GM21529 (cell line): ENCODE results near the gene OR1J2.
"Not testable (repeated sequence)": the region's sequence is repeated elsewhere in the genome, so short reads cannot be mapped to it uniquely, and the experiment has no call there.

Source experiments
- ATAC-seq: cut with Tn5 transposase; IDR thresholded peaks from one replicate; pipeline ENCODE4 v1.9.1; 2021; ENCODE audit not compliant: unreplicated experiment

Gene OR1J2, protein sequence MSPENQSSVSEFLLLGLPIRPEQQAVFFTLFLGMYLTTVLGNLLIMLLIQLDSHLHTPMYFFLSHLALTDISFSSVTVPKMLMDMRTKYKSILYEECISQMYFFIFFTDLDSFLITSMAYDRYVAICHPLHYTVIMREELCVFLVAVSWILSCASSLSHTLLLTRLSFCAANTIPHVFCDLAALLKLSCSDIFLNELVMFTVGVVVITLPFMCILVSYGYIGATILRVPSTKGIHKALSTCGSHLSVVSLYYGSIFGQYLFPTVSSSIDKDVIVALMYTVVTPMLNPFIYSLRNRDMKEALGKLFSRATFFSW

DNA sequence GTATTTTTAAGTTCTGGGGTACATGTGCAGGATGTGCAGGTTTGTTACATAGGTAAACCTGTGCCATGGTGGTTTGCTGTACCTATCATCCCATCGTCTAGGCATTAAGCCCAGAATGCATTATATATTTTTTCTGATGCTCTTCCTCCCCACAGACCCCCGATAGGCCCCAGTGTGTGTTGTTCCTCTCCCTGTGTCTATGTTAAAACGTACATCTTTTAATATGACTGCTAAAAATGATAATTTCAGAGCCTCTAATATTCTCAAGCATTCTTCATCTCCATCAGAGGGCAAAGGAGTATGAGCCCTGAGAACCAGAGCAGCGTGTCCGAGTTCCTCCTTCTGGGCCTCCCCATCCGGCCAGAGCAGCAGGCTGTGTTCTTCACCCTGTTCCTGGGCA, at the start of gene OR1J2:
TSS of gene OR1J2 (plus strand) at position 301 of the 400 bp plus-strand sequence. CDS start at position 301, 0 bp downstream.
- no peak for ATAC-seq

- peak; percentile 49 for ATAC-seq
Measured at GRCh38 chr9:122463828-122464632, 46.6 kb upstream of the OR1J2 start.

- ATAC-seq: peak; percentile 69
Measured at GRCh38 chr9:122464633-122465567, 45.7 kb upstream of the OR1J2 start.

- no peak for ATAC-seq
Measured at GRCh38 chr9:122466456-122466855, 44.1 kb upstream of the OR1J2 start.

DNA sequence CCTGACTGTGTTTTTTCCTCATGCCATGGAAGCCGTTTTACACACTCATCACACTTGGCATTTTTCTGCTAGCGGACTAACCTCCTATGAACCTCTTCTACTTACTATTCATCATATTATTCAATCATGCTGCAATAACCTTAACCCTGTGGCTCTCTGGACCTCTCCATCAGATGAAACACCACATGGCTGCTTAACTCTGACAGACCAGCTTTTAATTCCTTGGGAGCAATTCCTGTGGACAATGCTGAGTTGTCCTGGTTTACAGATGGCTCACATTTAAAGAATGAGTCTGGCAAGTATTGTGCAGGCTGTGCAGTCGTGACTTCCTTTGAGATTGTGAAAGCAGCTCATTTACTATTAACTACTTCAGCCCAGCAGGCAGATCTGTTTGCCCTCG, 41.9 kb upstream of the OR1J2 start:
- no peak for ATAC-seq

DNA sequence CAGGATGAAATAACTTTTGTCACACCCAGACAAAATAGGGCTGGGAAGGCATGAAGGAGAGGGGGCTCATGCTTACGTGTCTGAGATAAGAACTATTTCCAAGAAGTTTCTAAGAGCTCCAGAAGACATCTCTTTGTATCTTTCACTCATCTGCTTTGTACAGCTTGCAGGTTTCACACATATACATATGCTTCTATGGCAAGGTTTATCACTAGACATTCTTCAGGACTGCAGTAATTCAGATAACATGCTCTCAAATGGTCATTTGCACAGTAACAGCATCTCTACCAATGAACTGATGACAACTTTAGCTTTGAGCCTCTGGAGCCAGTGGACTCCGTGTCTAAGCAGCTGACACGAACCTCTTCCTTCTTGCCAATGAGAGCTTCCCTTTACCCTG, 36.0 kb upstream of the OR1J2 start:
- ATAC-seq: no peak

DNA sequence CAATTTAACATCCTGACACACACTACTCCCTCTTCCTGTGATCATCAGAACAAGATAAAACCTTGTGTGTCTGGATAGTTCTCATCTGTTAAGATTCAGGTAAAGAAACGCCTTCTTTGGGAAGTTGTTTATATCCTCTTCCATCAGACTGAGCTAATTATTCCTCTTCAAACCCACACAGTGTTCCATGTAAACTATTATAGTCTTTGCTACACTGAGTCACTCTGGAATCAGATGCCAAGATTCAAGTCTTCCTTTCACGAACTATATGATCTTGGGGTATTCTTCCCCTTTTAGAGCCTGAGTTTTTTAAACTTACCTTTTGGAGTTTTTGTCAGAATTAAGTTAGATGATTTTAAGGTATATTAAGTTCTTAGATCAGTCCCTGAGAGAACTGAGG, 34.9 kb upstream of the OR1J2 start:
- ATAC-seq: no peak

DNA sequence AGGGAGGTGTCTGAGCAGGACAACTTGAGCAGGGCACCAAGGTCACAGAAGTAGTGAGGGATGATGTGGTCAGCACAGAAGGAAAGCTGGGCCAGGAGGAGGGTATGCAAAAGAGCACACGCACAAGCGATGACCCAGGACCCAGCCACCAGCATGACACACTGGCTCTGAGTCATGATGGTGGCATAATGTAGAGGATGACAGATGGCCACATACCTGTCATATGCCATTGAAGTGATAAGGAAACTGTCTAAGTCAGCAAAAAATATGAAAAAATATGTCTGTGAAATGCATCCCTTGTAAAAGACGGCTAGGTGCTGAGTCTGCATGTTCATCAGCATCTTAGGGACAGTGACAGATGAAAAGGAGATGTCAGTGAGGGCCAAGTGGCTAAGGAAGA, 33.3 kb upstream of the OR1J2 start:
- ATAC-seq: no peak

DNA sequence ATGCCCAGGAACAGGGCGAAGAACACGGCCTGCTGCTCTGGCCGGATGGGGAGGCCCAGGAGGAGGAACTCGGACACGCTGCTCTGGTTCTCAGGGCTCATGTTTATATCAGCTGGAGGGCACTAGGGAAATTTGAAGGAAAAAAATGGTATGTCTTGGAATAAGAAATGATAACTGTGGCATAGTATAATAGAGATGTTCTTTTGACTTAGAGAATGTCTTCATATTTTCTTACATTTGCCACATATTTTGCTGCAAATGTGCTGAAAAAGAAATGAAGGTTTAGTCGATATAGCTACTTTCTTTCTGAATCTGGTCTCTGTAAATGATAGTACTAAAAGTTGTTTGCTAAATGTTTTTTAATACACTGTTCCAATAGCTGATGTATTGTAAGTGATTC, 32.8 kb upstream of the OR1J2 start, which contains the start of gene OR1J1:
TSS of gene OR1J1 (minus strand) at position 101 of the 400 bp plus-strand sequence. CDS start at position 101, 0 bp downstream.
- no peak for ATAC-seq

- ATAC-seq: no peak
Measured at GRCh38 chr9:122479062-122479461, 31.5 kb upstream of the OR1J2 start.

DNA sequence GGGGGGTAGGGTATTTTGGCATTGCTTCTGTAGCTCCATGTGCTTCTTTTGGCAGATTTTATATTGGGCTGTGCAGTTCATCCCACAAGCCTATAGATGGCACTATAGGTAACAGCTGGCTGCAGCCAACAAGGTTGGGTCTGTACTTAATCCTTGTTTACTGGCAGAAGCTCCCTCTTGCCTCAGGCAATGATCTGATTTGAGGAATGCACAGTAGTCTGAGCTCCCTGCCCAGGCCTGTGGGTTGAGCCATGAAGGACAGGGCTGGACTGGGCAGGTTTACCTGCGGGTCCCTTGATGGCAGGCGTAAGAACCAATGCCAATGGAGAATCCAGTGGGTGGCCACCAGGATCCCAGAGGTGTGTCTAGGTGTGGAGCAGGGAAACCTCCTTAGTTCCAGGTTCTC, 11.7 kb upstream of the OR1J2 start:
- peak; percentile 58 for ATAC-seq

DNA sequence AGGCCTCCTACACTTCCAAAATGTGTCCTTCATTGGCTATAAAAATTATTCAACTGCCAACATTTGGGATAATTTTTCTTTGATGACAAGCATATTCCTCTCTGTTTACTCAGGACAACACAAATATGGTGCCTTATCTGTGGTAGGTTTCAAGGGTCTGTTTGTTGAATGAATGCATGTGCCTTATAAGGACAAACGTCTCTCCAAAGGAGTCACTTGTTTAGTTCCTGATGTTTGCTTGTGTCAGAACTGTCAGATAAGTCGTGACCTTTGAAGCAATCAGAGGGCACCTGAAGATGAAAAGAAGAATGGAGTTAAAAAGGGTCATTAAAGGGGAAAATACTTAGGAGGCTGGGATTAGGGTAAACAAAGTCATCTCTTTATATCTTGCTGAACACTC, 3.6 kb upstream of the OR1J2 start:
- no peak for ATAC-seq

- no peak for ATAC-seq
Measured at GRCh38 chr9:122518226-122518625, 7.6 kb downstream of the OR1J2 start.

GRCh38 chr9:122518841-122519240, 8.2 kb downstream of the OR1J2 start, which contains the start of gene OR1J4:
OR1J4 (plus strand) TSS chr9:122519141; CDS start chr9:122519141, 0 bp downstream.
- no peak for ATAC-seq

- no peak for ATAC-seq
Measured at GRCh38 chr9:122519376-122519775, 8.8 kb downstream of the OR1J2 start.

GRCh38 chr9:122526602-122527001, 16.0 kb downstream of the OR1J2 start:
- ATAC-seq: no peak

GRCh38 chr9:122527193-122527592, 16.6 kb downstream of the OR1J2 start, which contains the start of gene OR1N1:
OR1N1 (minus strand) TSS chr9:122527293; CDS start chr9:122527293, 0 bp downstream.
- no peak for ATAC-seq

- not testable (repeated sequence) for ATAC-seq
Measured at GRCh38 chr9:122531157-122531556, 20.6 kb downstream of the OR1J2 start.

DNA sequence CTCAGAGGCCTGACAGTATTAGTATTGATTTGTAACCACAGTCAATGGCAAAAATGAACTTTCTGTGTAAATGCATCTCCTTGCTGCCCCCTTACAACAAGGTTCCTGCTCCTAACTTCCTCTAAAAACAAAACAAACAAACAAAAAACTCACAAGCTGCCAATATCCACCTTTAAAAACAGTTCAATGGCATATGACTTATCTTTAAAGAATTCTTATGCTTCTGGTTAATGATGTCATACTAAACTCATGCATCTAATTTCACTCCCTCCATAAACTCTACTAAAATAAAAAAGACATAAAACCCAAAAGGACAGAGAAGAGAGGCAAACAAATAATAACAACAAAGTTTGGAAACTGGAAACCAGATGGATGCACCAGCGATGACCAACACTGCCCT, 25.5 kb downstream of the OR1J2 start:
- ATAC-seq: no peak

- ATAC-seq: not testable (repeated sequence)
Measured at GRCh38 chr9:122537066-122537465, 26.5 kb downstream of the OR1J2 start.

DNA sequence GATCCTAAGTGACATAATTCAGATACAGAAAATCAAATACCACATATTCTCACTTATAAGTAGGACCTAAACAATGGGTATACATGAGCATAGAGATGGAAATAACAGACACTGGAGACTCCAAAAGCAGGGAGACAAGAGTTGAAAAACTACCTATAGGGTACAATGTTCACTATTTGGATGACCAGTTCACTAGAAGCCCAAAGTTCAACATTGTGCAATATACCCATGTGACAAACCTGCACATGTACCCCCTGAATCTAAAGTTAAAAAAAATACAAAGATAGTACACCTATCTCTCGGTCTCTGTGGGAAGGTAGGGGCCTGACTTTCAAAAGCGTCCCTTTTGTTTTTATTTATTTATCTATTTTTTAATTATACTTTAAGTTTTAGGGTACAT, 28.2 kb downstream of the OR1J2 start:
- ATAC-seq: no peak
